ENCODE measurements around the gene GPC4.

- TF ChIP-seq PBX3 (IDR thresholded peaks at IDR 0.05) (no peak), NR3C1 (IDR thresholded peaks at IDR 0.05) (no peak), FOSL2 (IDR thresholded peaks at IDR 0.05) (no peak), FOSL2 (CRISPR knock-in tag; IDR thresholded peaks at IDR 0.05) (no peak), KDM5A (IDR thresholded peaks at IDR 0.05) (no peak), CTCF (IDR thresholded peaks at IDR 0.05) (no peak), SMC3 (IDR thresholded peaks at IDR 0.05) (no peak), POLR2A (IDR thresholded peaks at IDR 0.05; ENCODE audit: low read length) (no peak), CHD2 (IDR thresholded peaks at IDR 0.05; ENCODE audit: low read length, partially characterized antibody) (no peak), JUN (IDR thresholded peaks at IDR 0.05) (no peak), HDAC2 (IDR thresholded peaks at IDR 0.05) (no peak)
- TF ChIP-seq, protein P1, sequence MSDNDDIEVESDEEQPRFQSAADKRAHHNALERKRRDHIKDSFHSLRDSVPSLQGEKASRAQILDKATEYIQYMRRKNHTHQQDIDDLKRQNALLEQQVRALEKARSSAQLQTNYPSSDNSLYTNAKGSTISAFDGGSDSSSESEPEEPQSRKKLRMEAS (IDR thresholded peaks at IDR 0.05) = no peak
- TF ChIP-seq, protein P2, sequence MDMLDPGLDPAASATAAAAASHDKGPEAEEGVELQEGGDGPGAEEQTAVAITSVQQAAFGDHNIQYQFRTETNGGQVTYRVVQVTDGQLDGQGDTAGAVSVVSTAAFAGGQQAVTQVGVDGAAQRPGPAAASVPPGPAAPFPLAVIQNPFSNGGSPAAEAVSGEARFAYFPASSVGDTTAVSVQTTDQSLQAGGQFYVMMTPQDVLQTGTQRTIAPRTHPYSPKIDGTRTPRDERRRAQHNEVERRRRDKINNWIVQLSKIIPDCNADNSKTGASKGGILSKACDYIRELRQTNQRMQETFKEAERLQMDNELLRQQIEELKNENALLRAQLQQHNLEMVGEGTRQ (IDR thresholded peaks at IDR 0.05) = no peak
These were observed 28.9 kb upstream of the GPC4 start for GRCh38 chrX:133444196-133444595.

Data from A549 (cell line).